Type B pancreatic cell (in vitro differentiated cells): Measurements from ENCODE around the gene BMPR2. TPM values are rescaled to one million over a fixed set of nuclear protein-coding genes. Genes with fewer than 3 reads are reported as not detected.

ENCODE experiments used
- DNase-seq: peaks from one replicate; pipeline ENCODE4 v3.0.0; 2021; ENCODE audit warnings: mixed read lengths; ENCODE audit not compliant: unreplicated experiment; ENCODE audit errors: extremely low spot score
- H3K27ac Mint-ChIP-seq: 2 replicates; pipeline ENCODE4 v1.8.0; 2021; ENCODE audit warnings: mild to moderate bottlenecking, mixed read lengths
- H3K27me3 Mint-ChIP-seq: 2 replicates; pipeline ENCODE4 v1.8.0; 2021; ENCODE audit warnings: mixed read lengths
- H3K36me3 Mint-ChIP-seq: 2 replicates; pipeline ENCODE4 v1.8.0; 2021; ENCODE audit warnings: mixed read lengths
- H3K4me1 Mint-ChIP-seq: one replicate; pipeline ENCODE4 v1.8.0; 2021; ENCODE audit warnings: mixed read lengths; ENCODE audit not compliant: unreplicated experiment
- H3K4me3 Mint-ChIP-seq: 2 replicates; pipeline ENCODE4 v1.8.0; 2021; ENCODE audit warnings: mild to moderate bottlenecking, mixed read lengths
- H3K9me3 Mint-ChIP-seq: 2 replicates; pipeline ENCODE4 v1.8.0; 2021; ENCODE audit warnings: mixed read lengths
- CTCF ChIP-seq: fragments of 200-600 bp; sonication (generic); conservative IDR thresholded peaks from 2 replicates; pipeline ENCODE4 v1.5.0; 2021; ENCODE audit warnings: antibody characterized with exemption, mild to moderate bottlenecking
- total RNA-seq: library from RNA; stranded (reverse); gene quantifications from 2 replicates; pipeline ENCODE4 v1.2.1, GENCODE V29; 2021; ENCODE audit warnings: low replicate concordance

BMPR2 gene
- total RNA-seq, 1 donor from 2014 or later = 34.8 TPM

- Mint-ChIP-seq H3K27me3 (no peaks in the 10 kb centered on the region), H3K36me3 (no peaks in the 10 kb centered on the region), H3K9me3 (no peaks in the 10 kb centered on the region), H3K4me3 (no peak overlapping the region), H3K4me1 (no peaks in the 10 kb centered on the region), H3K27ac (no peak overlapping the region)
- DNase-seq = no peak
- no peak for TF ChIP-seq CTCF
Measured at GRCh38 chr2:202610380-202610779, 234.3 kb downstream of the BMPR2 start.

DNA sequence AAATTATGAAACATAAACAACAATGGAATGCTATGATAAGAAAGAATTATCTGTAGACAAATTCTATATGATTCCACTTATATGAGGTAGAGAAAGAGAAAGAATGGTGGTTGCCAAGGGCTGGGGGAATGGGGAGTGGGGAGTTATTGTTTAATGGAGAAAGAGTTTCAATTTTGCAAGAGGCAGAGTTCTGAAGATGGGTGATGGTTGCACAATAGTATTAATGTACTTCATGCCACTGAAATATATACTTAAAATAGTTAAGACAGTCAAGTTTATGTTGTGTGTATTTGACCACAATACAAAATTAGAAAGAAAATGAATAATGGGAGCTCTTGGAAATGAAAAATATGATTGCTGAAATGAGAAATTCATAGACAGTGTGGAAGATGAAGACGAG, 236.0 kb downstream of the BMPR2 start:
- no peak for TF ChIP-seq CTCF
- no peaks in the 10 kb centered on the region for H3K9me3 Mint-ChIP-seq
- H3K4me1 Mint-ChIP-seq = no peaks in the 10 kb centered on the region
- H3K27ac Mint-ChIP-seq = no peak overlapping the region
- H3K4me3 Mint-ChIP-seq = no peak overlapping the region
- H3K27me3 Mint-ChIP-seq = no peaks in the 10 kb centered on the region
- DNase-seq = no peak
- H3K36me3 Mint-ChIP-seq = no peaks in the 10 kb centered on the region

DNA sequence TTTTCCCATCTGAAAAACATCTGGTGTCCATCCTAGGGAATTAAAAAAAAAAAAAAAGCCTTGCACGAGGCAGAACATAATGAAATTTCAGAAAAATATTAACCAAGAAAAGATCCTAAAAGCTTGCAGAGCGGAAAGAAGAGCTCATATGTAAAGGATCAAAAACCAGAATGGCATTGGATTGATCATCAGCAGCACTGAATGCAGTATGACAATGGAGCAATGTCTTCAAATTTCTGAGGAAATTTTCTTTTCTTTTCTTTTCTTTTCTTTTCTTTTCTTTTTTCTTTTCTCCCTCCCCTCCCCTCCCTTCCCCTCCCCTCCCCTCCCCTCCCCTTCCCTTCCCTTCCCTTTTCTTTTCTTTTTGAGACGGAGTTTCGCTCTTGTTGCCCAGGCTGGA, 237.4 kb downstream of the BMPR2 start:
- H3K9me3 Mint-ChIP-seq = no peaks in the 10 kb centered on the region
- no peaks in the 10 kb centered on the region for H3K4me1 Mint-ChIP-seq
- no peak for TF ChIP-seq CTCF
- DNase-seq = no peak
- H3K4me3 Mint-ChIP-seq = no peak overlapping the region
- no peaks in the 10 kb centered on the region for H3K36me3 Mint-ChIP-seq
- no peak overlapping the region for H3K27ac Mint-ChIP-seq
- no peaks in the 10 kb centered on the region for H3K27me3 Mint-ChIP-seq

Other genes with a start within 250 kb of the BMPR2 start
- gene SUMO1, start 137.7 kb upstream of the BMPR2 start, total RNA-seq = 102 and 119 TPM in 2 replicates
- 68.0 and 79.4 TPM in 2 replicates for gene NOP58, start 110.6 kb upstream of the BMPR2 start, total RNA-seq